Endothelial cell (in vitro differentiated cells): ENCODE measurements around the gene SLC27A3. TPM values are rescaled to one million over a fixed set of nuclear protein-coding genes. Genes with fewer than 3 reads are reported as not detected.

Source experiments
- DNase-seq: peaks from one replicate; pipeline ENCODE4 v3.0.0; 2021; ENCODE audit warnings: low spot score
- H3K27ac Mint-ChIP-seq: one replicate; pipeline ENCODE4 v1.8.0; 2021; ENCODE audit warnings: mixed read lengths, inconsistent platforms; ENCODE audit not compliant: unreplicated experiment
- H3K27me3 Mint-ChIP-seq: one replicate; pipeline ENCODE4 v1.8.0; 2021; ENCODE audit warnings: mild to moderate bottlenecking, moderate library complexity, mixed read lengths, inconsistent platforms; ENCODE audit not compliant: unreplicated experiment
- H3K36me3 Mint-ChIP-seq: one replicate; pipeline ENCODE4 v1.8.0; 2021; ENCODE audit warnings: mild to moderate bottlenecking, low read depth, mixed read lengths, inconsistent platforms; ENCODE audit not compliant: unreplicated experiment
- H3K4me1 Mint-ChIP-seq: one replicate; pipeline ENCODE4 v1.8.0; 2021; ENCODE audit warnings: mild to moderate bottlenecking, mixed read lengths, inconsistent platforms; ENCODE audit not compliant: unreplicated experiment
- H3K4me3 Mint-ChIP-seq: one replicate; pipeline ENCODE4 v1.8.0; 2021; ENCODE audit warnings: mild to moderate bottlenecking, mixed read lengths, inconsistent platforms; ENCODE audit not compliant: unreplicated experiment
- H3K9me3 Mint-ChIP-seq: one replicate; pipeline ENCODE4 v1.8.0; 2021; ENCODE audit warnings: mixed read lengths, inconsistent platforms; ENCODE audit not compliant: unreplicated experiment
- total RNA-seq: library from RNA; stranded (reverse); fragmentation: NEBNext Ultra II Directional; extraction: Animal tissue kit (Norgen Biotek cat#: 25700); gene quantifications from one replicate; pipeline ENCODE4 v1.2.1, GENCODE V29; 2021; ENCODE audit not compliant: unreplicated experiment
- TF ChIP-seq, protein P1 (sequence below): fragments of 200-600 bp; sonication (generic); IDR thresholded peaks from one replicate; pipeline ENCODE4 v1.5.0; 2021; ENCODE audit warnings: antibody characterized with exemption; ENCODE audit not compliant: unreplicated experiment

Gene SLC27A3
- total RNA-seq, 1 donor from 2014 or later: 72.7 TPM

DNA sequence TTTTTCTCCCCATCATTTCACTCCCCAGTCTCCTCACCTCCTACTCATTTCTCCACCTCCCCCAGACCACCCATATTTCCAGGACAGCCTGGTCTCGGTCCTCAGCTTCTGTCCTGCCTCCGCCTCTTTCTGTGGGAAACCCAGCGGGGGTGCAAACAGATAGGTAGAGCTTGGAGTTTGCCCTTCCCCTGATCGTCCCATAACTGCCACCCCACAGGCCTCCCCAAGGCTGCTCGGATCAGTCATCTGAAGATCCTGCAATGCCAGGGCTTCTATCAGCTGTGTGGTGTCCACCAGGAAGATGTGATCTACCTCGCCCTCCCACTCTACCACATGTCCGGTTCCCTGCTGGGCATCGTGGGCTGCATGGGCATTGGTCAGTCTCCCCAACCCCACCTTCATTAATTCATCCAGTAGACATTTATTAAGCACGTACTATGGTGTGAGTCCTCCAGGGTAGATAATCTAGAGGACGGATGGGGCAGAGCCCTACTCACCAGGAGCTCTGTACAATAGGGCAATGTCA, 1.7 kb downstream of the SLC27A3 start:
- peaks cover 37% of the 10 kb centered on the region for H3K36me3 Mint-ChIP-seq
- TF ChIP-seq, protein P1, sequence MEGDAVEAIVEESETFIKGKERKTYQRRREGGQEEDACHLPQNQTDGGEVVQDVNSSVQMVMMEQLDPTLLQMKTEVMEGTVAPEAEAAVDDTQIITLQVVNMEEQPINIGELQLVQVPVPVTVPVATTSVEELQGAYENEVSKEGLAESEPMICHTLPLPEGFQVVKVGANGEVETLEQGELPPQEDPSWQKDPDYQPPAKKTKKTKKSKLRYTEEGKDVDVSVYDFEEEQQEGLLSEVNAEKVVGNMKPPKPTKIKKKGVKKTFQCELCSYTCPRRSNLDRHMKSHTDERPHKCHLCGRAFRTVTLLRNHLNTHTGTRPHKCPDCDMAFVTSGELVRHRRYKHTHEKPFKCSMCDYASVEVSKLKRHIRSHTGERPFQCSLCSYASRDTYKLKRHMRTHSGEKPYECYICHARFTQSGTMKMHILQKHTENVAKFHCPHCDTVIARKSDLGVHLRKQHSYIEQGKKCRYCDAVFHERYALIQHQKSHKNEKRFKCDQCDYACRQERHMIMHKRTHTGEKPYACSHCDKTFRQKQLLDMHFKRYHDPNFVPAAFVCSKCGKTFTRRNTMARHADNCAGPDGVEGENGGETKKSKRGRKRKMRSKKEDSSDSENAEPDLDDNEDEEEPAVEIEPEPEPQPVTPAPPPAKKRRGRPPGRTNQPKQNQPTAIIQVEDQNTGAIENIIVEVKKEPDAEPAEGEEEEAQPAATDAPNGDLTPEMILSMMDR: no peak
- peaks cover 23% of the 10 kb centered on the region for H3K27me3 Mint-ChIP-seq
- H3K27ac Mint-ChIP-seq: peak overlapping the region; percentile 36
- DNase-seq: no peak
- peak overlapping the region; percentile 78 for H3K4me3 Mint-ChIP-seq
- no peaks in the 10 kb centered on the region for H3K9me3 Mint-ChIP-seq
- H3K4me1 Mint-ChIP-seq: peaks cover 51% of the 10 kb centered on the region

DNA sequence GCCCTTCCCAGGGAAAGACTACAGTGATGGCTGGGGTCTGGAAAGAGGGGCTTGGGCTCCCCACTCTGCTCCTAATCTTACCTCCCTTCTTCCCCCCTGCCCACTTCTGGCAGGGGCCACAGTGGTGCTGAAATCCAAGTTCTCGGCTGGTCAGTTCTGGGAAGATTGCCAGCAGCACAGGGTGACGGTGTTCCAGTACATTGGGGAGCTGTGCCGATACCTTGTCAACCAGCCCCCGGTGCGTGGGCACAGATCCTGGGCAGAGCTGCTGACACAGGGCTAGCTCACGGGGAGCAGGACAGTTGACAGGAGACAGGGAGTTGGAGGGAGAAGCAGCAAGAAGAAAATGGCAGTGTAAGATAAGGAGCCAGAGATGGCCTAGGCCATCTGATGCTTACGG, 2.4 kb downstream of the SLC27A3 start:
- H3K27me3 Mint-ChIP-seq: peaks cover 21% of the 10 kb centered on the region
- H3K4me3 Mint-ChIP-seq: peak overlapping the region; percentile 82
- TF ChIP-seq, protein P1: no peak
- H3K4me1 Mint-ChIP-seq: peaks cover 44% of the 10 kb centered on the region
- peak overlapping the region; percentile 61 for H3K27ac Mint-ChIP-seq
- DNase-seq: no peak
- no peaks in the 10 kb centered on the region for H3K9me3 Mint-ChIP-seq
- peaks cover 30% of the 10 kb centered on the region for H3K36me3 Mint-ChIP-seq

DNA sequence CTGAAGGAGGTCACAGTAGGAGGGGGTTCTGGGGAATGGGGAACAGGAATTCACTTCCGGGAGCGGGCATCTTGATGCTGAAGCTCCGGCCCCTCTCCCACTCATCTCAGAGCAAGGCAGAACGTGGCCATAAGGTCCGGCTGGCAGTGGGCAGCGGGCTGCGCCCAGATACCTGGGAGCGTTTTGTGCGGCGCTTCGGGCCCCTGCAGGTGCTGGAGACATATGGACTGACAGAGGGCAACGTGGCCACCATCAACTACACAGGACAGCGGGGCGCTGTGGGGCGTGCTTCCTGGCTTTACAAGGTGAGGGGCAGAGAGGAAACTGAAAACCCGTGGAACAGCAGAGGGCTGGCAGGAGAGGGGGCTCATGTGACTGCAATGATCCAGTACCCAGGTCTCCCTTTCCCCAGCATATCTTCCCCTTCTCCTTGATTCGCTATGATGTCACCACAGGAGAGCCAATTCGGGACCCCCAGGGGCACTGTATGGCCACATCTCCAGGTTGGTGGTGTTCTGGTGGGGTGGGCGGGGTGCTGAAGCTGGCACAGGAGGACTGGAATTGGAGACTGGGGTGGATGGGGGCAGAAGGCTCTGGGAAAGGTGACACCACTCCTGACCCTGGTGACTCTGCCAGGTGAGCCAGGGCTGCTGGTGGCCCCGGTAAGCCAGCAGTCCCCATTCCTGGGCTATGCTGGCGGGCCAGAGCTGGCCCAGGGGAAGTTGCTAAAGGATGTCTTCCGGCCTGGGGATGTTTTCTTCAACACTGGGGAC, 3.0 kb downstream of the SLC27A3 start:
- peaks cover 27% of the 10 kb centered on the region for H3K36me3 Mint-ChIP-seq
- DNase-seq: no peak
- TF ChIP-seq, protein P1: no peak
- H3K4me3 Mint-ChIP-seq: peak overlapping the region; percentile 82
- H3K27ac Mint-ChIP-seq: peak overlapping the region; percentile 5
- peaks cover 21% of the 10 kb centered on the region for H3K27me3 Mint-ChIP-seq
- peaks cover 42% of the 10 kb centered on the region for H3K4me1 Mint-ChIP-seq
- no peaks in the 10 kb centered on the region for H3K9me3 Mint-ChIP-seq

DNA sequence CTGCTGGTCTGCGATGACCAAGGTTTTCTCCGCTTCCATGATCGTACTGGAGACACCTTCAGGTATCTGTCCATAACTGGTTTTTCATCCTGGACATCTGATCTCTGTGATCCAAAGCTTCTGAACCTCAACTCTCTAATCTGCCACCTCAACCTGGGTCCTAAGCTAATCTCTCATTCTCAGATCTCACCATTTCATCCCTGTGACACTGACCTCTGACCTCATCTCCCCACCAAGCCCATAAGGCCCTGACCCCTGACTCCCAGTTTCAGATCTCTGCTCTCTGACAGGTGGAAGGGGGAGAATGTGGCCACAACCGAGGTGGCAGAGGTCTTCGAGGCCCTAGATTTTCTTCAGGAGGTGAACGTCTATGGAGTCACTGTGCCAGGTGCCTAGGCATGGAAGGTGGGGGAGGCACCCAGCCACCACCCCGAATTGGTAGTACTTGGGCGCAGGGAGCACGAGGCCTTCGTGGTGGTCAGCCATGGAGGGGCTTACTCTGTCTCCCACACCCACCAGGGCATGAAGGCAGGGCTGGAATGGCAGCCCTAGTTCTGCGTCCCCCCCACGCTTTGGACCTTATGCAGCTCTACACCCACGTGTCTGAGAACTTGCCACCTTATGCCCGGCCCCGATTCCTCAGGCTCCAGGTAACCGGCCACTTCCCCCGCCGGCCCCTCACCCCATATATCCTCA, 3.8 kb downstream of the SLC27A3 start:
- Mint-ChIP-seq H3K27me3 (peaks cover 21% of the 10 kb centered on the region), H3K9me3 (no peaks in the 10 kb centered on the region), H3K4me3 (peak overlapping the region; percentile 24), H3K4me1 (peaks cover 36% of the 10 kb centered on the region), H3K27ac (peak overlapping the region; percentile 75), H3K36me3 (peaks cover 27% of the 10 kb centered on the region)
- TF ChIP-seq, protein P1: no peak
- no peak for DNase-seq
